Naive thymus-derived CD4-positive, alpha-beta T cell (primary cell): ENCODE data around the gene STMND1. TPM values are rescaled to one million over a fixed set of nuclear protein-coding genes. Genes with fewer than 3 reads are reported as not detected.
A peak's percentile ranks its signal among the peaks of the same experiment; 100 is the strongest.

Experiments used
- ATAC-seq: fragments of 150-1000 bp; cut with Tn5 transposase; 2 replicates; pipeline ENCODE4 v1.10.0; 2021; ENCODE audit warnings: mild to moderate bottlenecking, moderate library complexity
- CTCF ChIA-PET: fragments of 350-600 bp; sonication (Branson Sonifier 250); formaldehyde crosslinking; loops from one replicate; lab custom pipeline; 2021; ENCODE audit warnings: antibody characterized with exemption; lab: Charles Lee
- POLR2A ChIA-PET: fragments of 350-600 bp; sonication (Branson Sonifier 250); formaldehyde crosslinking; loops from one replicate; lab custom pipeline; 2021; ENCODE audit warnings: antibody characterized with exemption, inconsistent platforms; lab: Charles Lee
- DNase-seq, 9 donors: peaks; one replicate each; pipeline versions ENCODE4 v3.0.0 to v3.0.0-alpha.2; 2020 to 2022; ENCODE audit warnings: mixed read lengths in 1 of 9
- H3K27ac ChIP-seq: one replicate; pipeline ENCODE4 v1.7.0; 2013; ENCODE audit warnings: mild to moderate bottlenecking, low read depth, low read length, moderate library complexity
- H3K27me3 ChIP-seq, 2 donors: one replicate each; pipeline ENCODE4 v1.7.0; 2013; ENCODE audit warnings: low read length in 2 of 2, mild to moderate bottlenecking in 2 of 2, moderate library complexity in 2 of 2; ENCODE audit not compliant: control insufficient read depth in 2 of 2, insufficient read depth in 2 of 2
- H3K36me3 ChIP-seq, 3 experiments: 1 replicate in 2 of 3; 2 replicates in 1 of 3; pipeline ENCODE4 v1.7.0; 2013; ENCODE audit warnings: low read length in 3 of 3, mild to moderate bottlenecking in 3 of 3, moderate library complexity in 1 of 3; ENCODE audit not compliant: insufficient read depth in 3 of 3, control insufficient read depth in 2 of 3
- H3K4me1 ChIP-seq, 2 donors: one replicate each; pipeline ENCODE4 v1.7.0; 2013; ENCODE audit warnings: low read length in 2 of 2, mild to moderate bottlenecking in 2 of 2, moderate library complexity in 1 of 2; ENCODE audit not compliant: control insufficient read depth in 2 of 2, insufficient read depth in 2 of 2
- H3K4me3 ChIP-seq: 2 replicates; pipeline ENCODE4 v1.7.0; 2013; ENCODE audit warnings: mild to moderate bottlenecking, low read length
- H3K9me3 ChIP-seq, 3 experiments: 1 replicate in 2 of 3; 2 replicates in 1 of 3; pipeline ENCODE4 v1.7.0; 2013; ENCODE audit warnings: low read length in 3 of 3; ENCODE audit not compliant: control insufficient read depth in 2 of 3
- H3K27ac Mint-ChIP-seq, 9 donors: one replicate each; pipeline ENCODE4 v1.8.0; 2020 to 2022; ENCODE audit warnings: mixed read lengths in 9 of 9, mild to moderate bottlenecking in 8 of 9, moderate library complexity in 5 of 9, inconsistent platforms in 2 of 9
- H3K27me3 Mint-ChIP-seq, 5 donors: one replicate each; pipeline ENCODE4 v1.8.0; 2021 to 2022; ENCODE audit warnings: mixed read lengths in 5 of 5, mild to moderate bottlenecking in 1 of 5
- H3K36me3 Mint-ChIP-seq, 5 donors: one replicate each; pipeline ENCODE4 v1.8.0; 2020 to 2022; ENCODE audit warnings: mixed read lengths in 5 of 5, mild to moderate bottlenecking in 3 of 5, inconsistent platforms in 1 of 5
- H3K4me1 Mint-ChIP-seq, 7 donors: one replicate each; pipeline ENCODE4 v1.8.0; 2020 to 2022; ENCODE audit warnings: mixed read lengths in 7 of 7, mild to moderate bottlenecking in 3 of 7, inconsistent platforms in 1 of 7
- H3K4me3 Mint-ChIP-seq, 10 donors: one replicate each; pipeline ENCODE4 v1.8.0; 2020 to 2022; ENCODE audit warnings: mild to moderate bottlenecking in 10 of 10, mixed read lengths in 10 of 10, moderate library complexity in 6 of 10, inconsistent platforms in 2 of 10
- H3K9me3 Mint-ChIP-seq, 11 donors: one replicate each; pipeline ENCODE4 v1.8.0; 2020 to 2022; ENCODE audit warnings: mixed read lengths in 11 of 11, mild to moderate bottlenecking in 4 of 11, inconsistent platforms in 1 of 11, moderate library complexity in 1 of 11
- intact Hi-C, 2 donors: fragments of 100-400 bp; cut with micrococcal nuclease; formaldehyde crosslinking; loops; one replicate each; pipeline ENCODE4 v1.15.1; 2023
- polyA plus RNA-seq, 2 donors: library from polyadenylated mRNA; unstranded; fragments of 300-500 nt; fragmentation: Illumina TruSeq; gene quantifications; one replicate each; pipeline ENCODE4 v1.2.3, GENCODE V29; 2021
- total RNA-seq, 6 experiments: library from RNA in 5 of 6; stranded (reverse) in 5 of 6; gene quantifications; 1 replicate in 5 of 6; 2 replicates in 1 of 6; pipeline ENCODE4 v1.2.3 and lab custom pipeline; 2021 to 2026

Gene STMND1
- total and polyA plus RNA-seq, 7 experiments from 2014 or later = not detected

GRCh38 chr6:17102258-17102870 lies 514 bp downstream of the STMND1 start:
- Mint-ChIP-seq H3K4me3 (peak overlapping the region in 1 of 10 donors; percentile 63), H3K27ac (no peak overlapping the region), H3K9me3 (peaks cover 0 to 5% (median 0%) of the 10 kb centered on the region in 11 donors), H3K36me3 (peaks cover 0 to 8% (median 0%) of the 10 kb centered on the region in 5 donors), H3K27me3 (peaks cover 35 to 65% (median 63%) of the 10 kb centered on the region in 5 donors), H3K4me1 (peaks cover 0 to 14% (median 8%) of the 10 kb centered on the region in 7 donors)
- ChIA-PET POLR2A (no interaction called here), CTCF (no interaction called here)
- Histone ChIP-seq H3K27ac (no peak overlapping the region), H3K27me3 (no peaks in the 10 kb centered on the region), H3K36me3 (no peaks in the 10 kb centered on the region), H3K9me3 (no peaks in the 10 kb centered on the region), H3K4me3 (no peak overlapping the region), H3K4me1 (no peaks in the 10 kb centered on the region)
- intact Hi-C loops = no loop called here
- no peak for DNase-seq
- ATAC-seq = no peak

GRCh38 chr6:17103715-17104114 lies 1.9 kb downstream of the STMND1 start:
- H3K36me3 Mint-ChIP-seq = peaks cover 0 to 8% (median 0%) of the 10 kb centered on the region in 5 donors
- H3K4me3 Mint-ChIP-seq = no peak overlapping the region
- DNase-seq = no peak
- no peak overlapping the region for H3K27ac Mint-ChIP-seq
- ChIA-PET CTCF (no interaction called here), POLR2A (no interaction called here)
- H3K27me3 Mint-ChIP-seq = peaks cover 35 to 66% (median 60%) of the 10 kb centered on the region in 5 donors
- no peaks in the 10 kb centered on the region for H3K27me3 ChIP-seq
- H3K36me3 ChIP-seq = no peaks in the 10 kb centered on the region
- no peaks in the 10 kb centered on the region for H3K4me1 ChIP-seq
- H3K9me3 Mint-ChIP-seq = peaks cover 0 to 5% (median 0%) of the 10 kb centered on the region in 11 donors
- intact Hi-C loops = no loop called here
- H3K4me1 Mint-ChIP-seq = peaks cover 0 to 14% (median 8%) of the 10 kb centered on the region in 7 donors
- no peak overlapping the region for H3K4me3 ChIP-seq
- no peaks in the 10 kb centered on the region for H3K9me3 ChIP-seq
- H3K27ac ChIP-seq = no peak overlapping the region
- no peak for ATAC-seq

DNA sequence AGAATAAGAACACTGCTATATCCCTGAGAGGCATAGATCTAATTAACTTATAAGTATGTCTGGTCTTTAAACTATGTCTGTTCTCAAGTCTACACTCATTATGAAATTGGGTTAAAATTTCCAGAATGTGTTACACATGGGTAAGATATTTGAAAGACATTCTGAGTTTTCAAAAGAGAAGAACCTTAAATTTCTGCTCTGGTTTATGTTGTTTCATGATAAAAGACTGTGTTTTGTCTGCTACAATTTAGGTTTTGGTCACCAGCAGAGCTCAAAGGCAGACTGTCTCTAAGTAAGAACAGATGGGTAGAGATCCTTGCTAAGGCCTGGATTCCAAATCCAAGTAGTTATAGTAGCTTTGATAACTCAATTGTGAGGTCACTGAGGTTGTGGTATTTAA lies 6.0 kb downstream of the STMND1 start:
- H3K4me3 ChIP-seq = no peak overlapping the region
- Mint-ChIP-seq H3K27ac (no peak overlapping the region), H3K27me3 (peaks cover 4 to 42% (median 26%) of the 10 kb centered on the region in 5 donors), H3K4me3 (no peak overlapping the region), H3K36me3 (peaks cover 0 to 5% (median 0%) of the 10 kb centered on the region in 5 donors), H3K4me1 (peaks cover 0 to 1% (median 0%) of the 10 kb centered on the region in 7 donors), H3K9me3 (peaks cover 0 to 5% (median 0%) of the 10 kb centered on the region in 11 donors)
- no peak overlapping the region for H3K27ac ChIP-seq
- POLR2A ChIA-PET = no interaction called here
- DNase-seq (no peak), ATAC-seq (no peak)
- no peaks in the 10 kb centered on the region for H3K4me1 ChIP-seq
- intact Hi-C loops = no loop called here
- no peaks in the 10 kb centered on the region for H3K36me3 ChIP-seq
- CTCF ChIA-PET = no interaction called here
- H3K9me3 ChIP-seq = no peaks in the 10 kb centered on the region
- H3K27me3 ChIP-seq = no peaks in the 10 kb centered on the region

DNA sequence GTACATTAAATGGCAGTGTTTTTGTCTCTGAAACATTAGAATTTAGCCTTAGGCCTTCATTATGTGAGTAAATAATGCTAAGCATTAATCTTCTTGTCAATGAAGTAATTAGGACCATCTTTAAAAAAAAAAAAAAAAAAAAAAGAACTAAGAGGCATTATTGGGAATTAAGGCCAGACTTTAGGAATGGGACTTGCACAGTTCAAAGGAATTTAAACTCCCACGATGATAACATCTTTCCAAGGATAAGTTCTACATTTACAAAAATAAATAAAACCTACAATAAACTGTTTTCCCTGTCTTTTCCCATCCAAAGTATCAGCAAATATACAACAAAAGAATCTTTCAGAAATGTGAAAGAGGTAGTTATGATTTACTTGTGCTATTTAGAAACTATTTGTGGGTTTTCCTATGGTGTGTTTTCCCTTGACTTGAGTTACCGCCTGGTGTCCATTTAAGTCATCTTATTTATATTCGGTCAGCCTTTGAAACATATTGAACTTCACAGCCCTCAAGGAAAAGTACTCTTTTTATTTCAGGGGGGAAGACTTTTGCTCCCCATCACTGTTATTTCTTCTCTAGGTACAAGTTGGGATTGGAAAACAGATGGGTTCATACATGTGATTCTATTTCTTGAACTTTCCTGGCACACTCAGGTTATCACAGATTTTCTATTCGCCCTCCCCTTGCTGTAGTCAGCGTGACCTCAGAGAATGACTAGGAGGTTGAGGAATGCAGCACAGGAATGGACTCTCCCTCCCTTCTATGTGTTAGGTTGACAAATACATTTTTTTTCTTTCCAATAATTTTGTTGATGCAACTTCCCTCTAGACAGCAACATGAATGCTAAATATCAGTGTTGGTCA lies 13.6 kb downstream of the STMND1 start:
- Histone ChIP-seq H3K36me3 (no peaks in the 10 kb centered on the region), H3K9me3 (no peaks in the 10 kb centered on the region), H3K27ac (no peak overlapping the region), H3K27me3 (no peaks in the 10 kb centered on the region), H3K4me1 (no peaks in the 10 kb centered on the region), H3K4me3 (no peak overlapping the region)
- peaks cover 0 to 1% (median 0%) of the 10 kb centered on the region in 11 donors for H3K9me3 Mint-ChIP-seq
- no peak overlapping the region for H3K27ac Mint-ChIP-seq
- no peaks in the 10 kb centered on the region for H3K36me3 Mint-ChIP-seq
- H3K27me3 Mint-ChIP-seq = peaks cover 0 to 28% (median 14%) of the 10 kb centered on the region in 5 donors
- H3K4me1 Mint-ChIP-seq = no peaks in the 10 kb centered on the region
- DNase-seq (no peak), ATAC-seq (no peak)
- CTCF ChIA-PET = no interaction called here
- intact Hi-C loops = no loop called here
- no peak overlapping the region for H3K4me3 Mint-ChIP-seq
- POLR2A ChIA-PET = no interaction called here

DNA sequence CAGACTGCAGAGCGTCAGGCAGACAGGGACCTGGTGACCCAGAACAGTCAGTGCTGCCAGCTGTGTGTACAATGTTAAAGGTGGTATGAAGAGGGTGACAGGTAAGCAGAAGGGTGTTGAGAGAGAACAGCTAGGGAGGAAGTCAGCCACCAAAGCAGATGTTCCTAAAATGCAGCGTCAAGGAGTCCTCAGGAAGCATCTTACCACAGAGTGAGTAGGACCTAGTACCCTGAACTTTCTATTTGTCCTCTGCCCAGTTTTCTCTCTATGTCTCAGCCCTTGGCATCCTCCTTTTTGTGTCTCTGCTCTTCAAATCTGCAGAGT lies 14.2 kb downstream of the STMND1 start:
- CTCF ChIA-PET = no interaction called here
- Histone ChIP-seq H3K4me3 (no peak overlapping the region), H3K36me3 (no peaks in the 10 kb centered on the region), H3K27me3 (no peaks in the 10 kb centered on the region), H3K9me3 (no peaks in the 10 kb centered on the region), H3K4me1 (no peaks in the 10 kb centered on the region), H3K27ac (no peak overlapping the region)
- Mint-ChIP-seq H3K4me3 (no peak overlapping the region), H3K27me3 (peaks cover 0 to 28% (median 11%) of the 10 kb centered on the region in 5 donors), H3K27ac (no peak overlapping the region), H3K4me1 (no peaks in the 10 kb centered on the region), H3K36me3 (no peaks in the 10 kb centered on the region), H3K9me3 (peaks cover 0 to 3% (median 0%) of the 10 kb centered on the region in 11 donors)
- DNase-seq (no peak), ATAC-seq (no peak)
- intact Hi-C loops = no loop called here
- POLR2A ChIA-PET = no interaction called here

- no peak for DNase-seq
- CTCF ChIA-PET = no interaction called here
- Mint-ChIP-seq H3K9me3 (peaks cover 0 to 4% (median 0%) of the 10 kb centered on the region in 11 donors), H3K4me3 (no peak overlapping the region), H3K36me3 (no peaks in the 10 kb centered on the region), H3K27ac (no peak overlapping the region), H3K4me1 (no peaks in the 10 kb centered on the region), H3K27me3 (peaks cover 0 to 39% (median 19%) of the 10 kb centered on the region in 5 donors)
- Histone ChIP-seq H3K36me3 (no peaks in the 10 kb centered on the region), H3K27me3 (no peaks in the 10 kb centered on the region), H3K4me1 (no peaks in the 10 kb centered on the region), H3K27ac (no peak overlapping the region), H3K9me3 (no peaks in the 10 kb centered on the region), H3K4me3 (no peak overlapping the region)
- intact Hi-C loops = no loop called here
- no peak for ATAC-seq
- POLR2A ChIA-PET = no interaction called here
Measured at GRCh38 chr6:17120019-17120418, 18.2 kb downstream of the STMND1 start.
